Right lobe of liver (tissue), 4 donors: ENCODE data around the gene DGKH.

ENCODE experiments used
- CTCF ChIP-seq, 4 donors: fragments of 200-600 bp in 3 of 4; fragments of 450-650 bp in 1 of 4; IDR thresholded peaks; one replicate each; pipeline versions ENCODE4 v1.5.1 to v1.8.0; 2016 to 2022; ENCODE audit warnings: antibody characterized with exemption in 4 of 4, mild to moderate bottlenecking in 2 of 4
- POLR2A ChIP-seq: fragments of 450-650 bp; IDR thresholded peaks from one replicate; pipeline ENCODE4 v1.6.1; 2017; ENCODE audit warnings: antibody characterized with exemption, mild to moderate bottlenecking
- donor health status: DM: no; HTN: no; CAD: no.
- donor health status: DM: no; HTN: no; CAD: no.
- donor health status: DM: no; HTN: yes; CAD: no.

- TF ChIP-seq POLR2A = no peak
- TF ChIP-seq CTCF (IDR thresholded peaks at IDR 0.05) = no peak
Measured at GRCh38 chr13:42014119-42014518, 34.3 kb upstream of the DGKH start.
